Measurements from ENCODE around the gene ADI1.

ADI1 gene

GRCh38 chr2:3488855-3489763, 30.2 kb downstream of the ADI1 start:
- DNase-seq (ENCODE audit: low spot score): no peak
- TF ChIP-seq CTCF (IDR thresholded peaks at IDR 0.05; ENCODE audit: extremely low read depth, missing control alignments): no peak

- no peak for TF ChIP-seq CTCF (IDR thresholded peaks at IDR 0.05; ENCODE audit: extremely low read depth, missing control alignments)
Measured at GRCh38 chr2:3488061-3488531, 31.2 kb downstream of the ADI1 start.

GRCh38 chr2:3487432-3487831, 31.9 kb downstream of the ADI1 start:
- no peak for DNase-seq (ENCODE audit: low spot score)
- no peak for TF ChIP-seq CTCF (IDR thresholded peaks at IDR 0.05; ENCODE audit: extremely low read depth, missing control alignments)

More at GRCh38 chr2:3488061-3488531, 31.2 kb downstream of the ADI1 start:
- DNase-seq (ENCODE audit: low spot score): no peak

- DNase-seq (ENCODE audit: low spot score): no peak
Measured at GRCh38 chr2:3487028-3487425, 32.3 kb downstream of the ADI1 start.

GRCh38 chr2:3486047-3487027, 33.0 kb downstream of the ADI1 start:
- DNase-seq (ENCODE audit: low spot score): no peak
- TF ChIP-seq CTCF (IDR thresholded peaks at IDR 0.05; ENCODE audit: extremely low read depth, missing control alignments): no peak

More at GRCh38 chr2:3487028-3487425, 32.3 kb downstream of the ADI1 start:
- TF ChIP-seq CTCF (IDR thresholded peaks at IDR 0.05; ENCODE audit: extremely low read depth, missing control alignments): no peak

GRCh38 chr2:3485166-3485565, 34.2 kb downstream of the ADI1 start:
- TF ChIP-seq CTCF (IDR thresholded peaks at IDR 0.05; ENCODE audit: extremely low read depth, missing control alignments): no peak
- DNase-seq (ENCODE audit: low spot score): no peak

All from GM20000 (cell line).